PC-3 (cell line): ENCODE results near the gene LTC4S. TPM values are rescaled to one million over a fixed set of nuclear protein-coding genes. Genes with fewer than 3 reads are reported as not detected.

Source experiments
- ATAC-seq: fragments of 200-7000 bp; cut with Tn5 transposase; 2 replicates; pipeline ENCODE4 v1.9.1; 2020; ENCODE audit warnings: mild to moderate bottlenecking, moderate library complexity
- BruUV-seq: library from RNA; stranded (reverse); fragments of 400-500 nt; replicated peaks from 2 replicates; lab custom pipeline; 2021; lab: Mats Ljungman, UMichigan
- CTCF ChIA-PET: fragments of 300-600 bp; sonication (Branson Sonifier 250); formaldehyde crosslinking; loops from one replicate; lab custom pipeline; 2022; ENCODE audit warnings: antibody characterized with exemption; lab: Charles Lee
- POLR2A ChIA-PET: fragments of 300-600 bp; sonication (Branson Sonifier 250); formaldehyde crosslinking; loops from one replicate; lab custom pipeline; 2022; ENCODE audit warnings: antibody characterized with exemption; ENCODE audit not compliant: unreplicated experiment; lab: Charles Lee
- DNase-seq: peaks from one replicate; pipeline ENCODE4 v3.0.0-alpha.2; 2015
- H2AFZ ChIP-seq: fragments of 300-600 bp; sonication (generic); 2 replicates; pipeline ENCODE4 v1.6.0; 2016; ENCODE audit warnings: antibody characterized with exemption, low read length
- H3F3A ChIP-seq: fragments of 300-600 bp; sonication (generic); one replicate; pipeline ENCODE4 v1.6.0; 2017; ENCODE audit warnings: antibody characterized with exemption, low read length, control low read depth, mild to moderate bottlenecking; ENCODE audit not compliant: unreplicated experiment
- H3K27ac ChIP-seq: fragments of 300-600 bp; sonication (generic); 2 replicates; pipeline ENCODE4 v1.5.1; 2016; ENCODE audit warnings: mild to moderate bottlenecking, low read length
- H3K27me3 ChIP-seq: fragments of 300-600 bp; sonication (generic); 2 replicates; pipeline ENCODE4 v1.6.1; 2016; ENCODE audit warnings: low read length, mixed read lengths
- H3K36me3 ChIP-seq: fragments of 300-600 bp; sonication (generic); 2 replicates; pipeline ENCODE4 v1.6.1; 2016; ENCODE audit warnings: low read depth, mixed run types, low read length, mixed read lengths
- H3K4me1 ChIP-seq: fragments of 300-600 bp; sonication (generic); 2 replicates; pipeline ENCODE4 v1.5.1; 2016; ENCODE audit warnings: low read length; ENCODE audit not compliant: insufficient read depth
- H3K4me2 ChIP-seq: fragments of 300-600 bp; sonication (generic); 2 replicates; pipeline ENCODE4 v1.6.0; 2016; ENCODE audit warnings: low read length
- H3K4me3 ChIP-seq: fragments of 300-600 bp; sonication (generic); 2 replicates; pipeline ENCODE4 v1.5.1; 2016; ENCODE audit warnings: mild to moderate bottlenecking, low read length, mixed read lengths
- H3K79me2 ChIP-seq: fragments of 300-600 bp; sonication (generic); 2 replicates; pipeline ENCODE4 v1.6.1; 2017; ENCODE audit warnings: low read length, mixed read lengths
- H3K9ac ChIP-seq: fragments of 300-600 bp; sonication (generic); 2 replicates; pipeline ENCODE4 v1.6.0; 2016; ENCODE audit warnings: mild to moderate bottlenecking, low read length
- H3K9me2 ChIP-seq: fragments of 300-600 bp; sonication (generic); replicated peaks from 2 replicates; pipeline ENCODE4 v1.6.1; 2016; ENCODE audit warnings: mixed run types, low read length, mixed read lengths
- H3K9me3 ChIP-seq: fragments of 300-600 bp; sonication (generic); 2 replicates; pipeline ENCODE4 v1.6.1; 2016; ENCODE audit warnings: low read length, mixed read lengths
- H4K20me1 ChIP-seq: fragments of 300-600 bp; sonication (generic); 2 replicates; pipeline ENCODE4 v1.6.1; 2016; ENCODE audit warnings: low read length, mixed read lengths
- CTCF ChIP-seq: fragments of 300-600 bp; sonication (generic); conservative IDR thresholded peaks from 2 replicates; pipeline ENCODE4 v1.5.1; 2017; ENCODE audit warnings: antibody characterized with exemption, low read depth, mild to moderate bottlenecking, low read length
- EZH2 ChIP-seq: fragments of 300-600 bp; sonication (generic); IDR thresholded peaks from one replicate; pipeline ENCODE4 v1.6.1; 2017; ENCODE audit warnings: antibody characterized with exemption, mild to moderate bottlenecking, low read length; ENCODE audit not compliant: unreplicated experiment
- EZH2phosphoT487 ChIP-seq: fragments of 300-600 bp; sonication (generic); IDR thresholded peaks from 2 replicates; pipeline ENCODE4 v1.6.1; 2018; ENCODE audit warnings: mild to moderate bottlenecking, antibody characterized with exemption, low read length, borderline replicate concordance
- intact Hi-C: fragments of 100-400 bp; cut with micrococcal nuclease; formaldehyde crosslinking; loops from 2 replicates; pipeline ENCODE4 v1.9.0; 2023
- total RNA-seq: library from RNA; depleted of rRNA; stranded (reverse); fragments of >200 nt; gene quantifications from 2 replicates; pipeline ENCODE4 v1.2.3, GENCODE V29; 2014

The LTC4S gene
- total RNA-seq, 1 experiment from 2014 or later = 1.5 TPM

- POLR2A ChIA-PET = interaction anchor here (0.5 to 1.1 kb wide), 2 partner anchors 138 to 142 kb away, joined by 3 to 4 read pairs; partner anchors contain the start of gene HNRNPH1
- Histone ChIP-seq H3K4me1 (peaks cover 42% of the 10 kb centered on the region), H3K27ac (peak overlapping the region; percentile 19), H2AFZ (no peak overlapping the region), H3F3A (peaks cover 8% of the 10 kb centered on the region), H3K9ac (no peak overlapping the region), H3K9me2 (no peaks in the 10 kb centered on the region), H3K27me3 (no peaks in the 10 kb centered on the region), H3K79me2 (peaks cover 54% of the 10 kb centered on the region), H4K20me1 (no peaks in the 10 kb centered on the region), H3K36me3 (peaks cover 10% of the 10 kb centered on the region; the same call in 1 of the 2 replicates), H3K4me2 (peak overlapping the region; percentile 50), H3K4me3 (no peak overlapping the region), H3K9me3 (no peaks in the 10 kb centered on the region)
- DNase-seq (peak; percentile 1), ATAC-seq (peak; percentile 27)
- CTCF ChIA-PET = interaction anchor here (0.6 to 0.7 kb wide), 2 partner anchors 34 to 75 kb away, joined by 3 to 4 read pairs; no protein-coding TSS in a partner anchor
- BruUV-seq = no TSS peak
- TF ChIP-seq EZH2 (no peak), EZH2phosphoT487 (no peak), CTCF (no peak)
- intact Hi-C loops = loop anchor here (2.0 kb wide), 2 partner anchors 29 to 59 kb away; partner anchors contain the start of genes MAML1 and SQSTM1
Measured at GRCh38 chr5:179762079-179762780, 31.6 kb upstream of the LTC4S start.

GRCh38 chr5:179762781-179763176 is 31.0 kb upstream of the LTC4S start:
- POLR2A ChIA-PET = interaction anchor here (1.1 kb wide), 1 partner anchor 139 kb away, joined by 3 read pairs; the partner anchor contains the start of gene HNRNPH1

More at GRCh38 chr5:179762781-179763176, 31.0 kb upstream of the LTC4S start:
- ATAC-seq = peak; percentile 25
- Histone ChIP-seq H3F3A (peaks cover 8% of the 10 kb centered on the region), H3K9me2 (no peaks in the 10 kb centered on the region), H3K4me3 (no peak overlapping the region), H2AFZ (no peak overlapping the region), H4K20me1 (no peaks in the 10 kb centered on the region), H3K9me3 (no peaks in the 10 kb centered on the region), H3K36me3 (peaks cover 10% of the 10 kb centered on the region; the same call in 1 of the 2 replicates), H3K79me2 (peaks cover 54% of the 10 kb centered on the region), H3K27ac (peak overlapping the region; percentile 19), H3K9ac (no peak overlapping the region), H3K4me2 (peak overlapping the region; percentile 50), H3K4me1 (peaks cover 42% of the 10 kb centered on the region), H3K27me3 (no peaks in the 10 kb centered on the region)
- TF ChIP-seq EZH2phosphoT487 (no peak), CTCF (no peak), EZH2 (no peak)
- BruUV-seq = no TSS peak
- CTCF ChIA-PET = interaction anchor here (0.6 to 0.7 kb wide), 2 partner anchors 33 to 74 kb away, joined by 3 to 4 read pairs; no protein-coding TSS in a partner anchor
- no peak for DNase-seq
- intact Hi-C loops = loop anchor here (1.0 to 2.0 kb wide), 3 partner anchors 30 to 58 kb away; partner anchors contain the start of genes MAML1 and SQSTM1
